HepG2 (cell line): ENCODE data around the gene MYO18A. TPM values are rescaled to one million over a fixed set of nuclear protein-coding genes. Genes with fewer than 3 reads are reported as not detected.

ENCODE experiments used
- REL ChIP-seq: sonication (generic); formaldehyde crosslinking; conservative IDR thresholded peaks from 2 replicates; pipeline ENCODE4 v1.8.0; 2022; ENCODE audit warnings: mild to moderate bottlenecking, missing genetic modification reagents, moderate library complexity
- SYNCRIP ChIP-seq: fragments of 200-400 bp; formaldehyde crosslinking; IDR thresholded peaks from 2 replicates; pipeline ENCODE4 v1.6.1; 2018; ENCODE audit warnings: mild to moderate bottlenecking, low read depth, low read length; ENCODE audit not compliant: insufficient read depth
- U2AF1 ChIP-seq: fragments of 200-400 bp; formaldehyde crosslinking; optimal IDR thresholded peaks from 2 replicates; pipeline ENCODE3; 2017; ENCODE audit warnings: mild to moderate bottlenecking, low read depth, low read length
- ZNF142 ChIP-seq: sonication (generic); formaldehyde crosslinking; IDR thresholded peaks from 2 replicates; pipeline ENCODE4 v1.4.0; 2020; ENCODE audit warnings: missing genetic modification reagents
- ZNF256 ChIP-seq: sonication (generic); formaldehyde crosslinking; conservative IDR thresholded peaks from 2 replicates; pipeline ENCODE4 v1.4.0; 2020; ENCODE audit warnings: missing genetic modification reagents
- ZNF740 ChIP-seq: sonication (generic); formaldehyde crosslinking; IDR thresholded peaks from 2 replicates; pipeline ENCODE4 v1.4.0; 2020; ENCODE audit warnings: missing genetic modification reagents
- polyA plus RNA-seq, 8 experiments: library from polyadenylated mRNA; depleted of rRNA in 3 of 8; stranded (reverse) in 7 of 8; unstranded in 1 of 8; fragments of >200 nt; fragmentation: Illumina TruSeq in 4 of 8; extraction: Trizol in 4 of 8; gene quantifications; 2 replicates each; pipeline versions ENCODE4 v1.2.1 to v1.2.3, GENCODE V29; 2011 to 2016; ENCODE audit warnings: low read depth in 4 of 8, missing spikeins in 1 of 8, mixed read lengths in 1 of 8; ENCODE audit not compliant: insufficient read depth in 1 of 8
- total RNA-seq, 5 experiments: library from RNA; depleted of rRNA; stranded (reverse); fragments of >200 nt; fragmentation: Illumina TruSeq; extraction: Trizol; gene quantifications; 2 replicates each; pipeline ENCODE4 v1.2.3, GENCODE V29; 2016; ENCODE audit warnings: low read depth in 1 of 5
- TF ChIP-seq, protein P1 (sequence below): sonication (generic); formaldehyde crosslinking; IDR thresholded peaks from 2 replicates; pipeline ENCODE4 v1.8.0; 2022; ENCODE audit warnings: missing genetic modification reagents, low read depth, mild to moderate bottlenecking, borderline replicate concordance

Gene MYO18A
- total and polyA plus RNA-seq, 2 of the 13 experiments (the other 11 are each of a cell fraction or from before 2014, with no cell fraction given) = 16.8 to 24.8 TPM

DNA sequence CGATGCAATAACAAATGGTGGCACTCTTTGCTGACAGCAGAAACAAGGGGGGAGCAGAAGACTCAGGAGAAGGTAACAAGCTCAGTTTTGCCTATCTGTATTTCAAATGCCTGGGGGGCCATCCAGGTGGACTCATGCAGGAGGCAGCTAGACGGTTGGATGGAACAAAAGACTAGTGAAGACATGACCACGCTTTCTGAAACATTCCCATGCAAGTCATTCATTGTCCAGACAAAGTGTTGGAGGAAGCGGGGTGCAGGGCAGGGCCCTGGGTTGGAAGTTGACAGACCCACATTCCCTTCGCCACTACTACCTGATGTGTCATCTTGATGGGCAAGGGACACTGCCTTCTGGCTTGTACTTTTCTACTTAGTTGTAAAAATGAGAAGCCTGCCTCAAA, 36.7 kb upstream of the MYO18A start (continued):
- TF ChIP-seq ZNF142 (no peak), ZNF256 (CRISPR knock-in tag) (no peak), ZNF740 (no peak), SYNCRIP (no peak), REL (CRISPR knock-in tag) (no peak), U2AF1 (no peak)
- TF ChIP-seq, protein P1, sequence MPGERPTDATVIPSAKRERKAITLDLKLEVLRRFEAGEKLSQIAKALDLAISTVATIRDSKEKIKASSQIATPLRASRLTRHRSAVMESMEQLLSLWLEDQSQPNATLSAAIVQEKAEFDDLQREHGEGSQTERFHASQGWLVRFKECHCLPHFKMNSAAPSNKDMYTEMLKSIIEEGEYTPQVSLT (CRISPR knock-in tag) = no peak
